IPS DF 4.7 (cell line): ENCODE measurements around the gene KRT31.
"Not testable (repeated sequence)": the region's sequence is repeated elsewhere in the genome, so short reads cannot be mapped to it uniquely, and the experiment has no call there.

Source experiments
- DNase-seq: peaks from one replicate; pipeline ENCODE4 v3.0.0-alpha.2; 2013; ENCODE audit warnings: low spot score; ENCODE audit errors: extremely low read depth

The KRT31 gene

GRCh38 chr17:41390411-41390938 lies 6.9 kb downstream of the KRT31 start:
- DNase-seq, result no peak

GRCh38 chr17:41387670-41388069 lies 9.7 kb downstream of the KRT31 start:
- no peak for DNase-seq

DNA sequence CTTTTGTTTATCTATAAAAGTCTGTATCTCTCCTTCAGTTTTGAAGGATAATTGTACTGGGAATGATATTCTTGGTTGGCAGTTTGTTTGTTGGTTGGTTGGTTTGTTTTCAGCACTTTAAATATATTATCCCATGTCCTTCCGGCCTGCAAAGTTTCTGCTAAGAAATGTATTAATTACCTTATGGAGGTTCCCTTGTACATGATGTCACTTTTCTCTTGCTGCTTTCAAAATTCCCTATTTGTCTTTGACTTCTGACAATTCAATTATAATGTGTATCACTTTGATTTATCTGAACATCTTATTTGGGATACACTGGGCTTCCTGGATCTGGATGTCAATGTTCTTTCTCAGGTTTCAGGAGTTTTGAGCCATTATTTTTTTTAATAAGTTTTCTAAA lies 11.2 kb downstream of the KRT31 start:
- DNase-seq, result no peak

GRCh38 chr17:41383690-41384089 lies 13.7 kb downstream of the KRT31 start:
- DNase-seq, result no peak

DNA sequence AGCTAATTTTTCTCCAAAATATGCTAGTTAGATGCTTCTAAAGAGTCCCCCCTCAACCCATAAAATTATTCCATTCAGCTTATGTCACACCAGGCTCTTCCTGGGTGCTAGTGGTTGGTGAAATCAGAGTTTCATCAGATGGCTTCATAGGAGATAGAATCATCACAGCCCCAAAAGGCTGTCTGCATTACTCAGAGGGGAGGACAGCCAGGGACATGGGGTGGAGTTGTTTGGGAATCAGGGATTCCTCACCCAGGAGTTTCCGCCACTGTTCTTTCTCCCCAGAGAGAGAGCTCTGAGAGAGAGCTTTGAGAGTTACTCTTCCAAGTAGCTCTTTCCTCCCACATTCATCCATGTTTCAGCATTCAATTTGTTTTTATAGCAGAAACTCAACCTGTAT lies 15.0 kb downstream of the KRT31 start:
- DNase-seq, result no peak

GRCh38 chr17:41381943-41382342 lies 15.5 kb downstream of the KRT31 start, which contains the start of gene KRT34:
Gene KRT34 (minus strand): TSS chr17:41382306. CDS start chr17:41382246, 60 bp downstream.
- not testable (repeated sequence) for DNase-seq

- DNase-seq, result not testable (repeated sequence)
Measured at GRCh38 chr17:41380091-41380490, 17.3 kb downstream of the KRT31 start.

DNA sequence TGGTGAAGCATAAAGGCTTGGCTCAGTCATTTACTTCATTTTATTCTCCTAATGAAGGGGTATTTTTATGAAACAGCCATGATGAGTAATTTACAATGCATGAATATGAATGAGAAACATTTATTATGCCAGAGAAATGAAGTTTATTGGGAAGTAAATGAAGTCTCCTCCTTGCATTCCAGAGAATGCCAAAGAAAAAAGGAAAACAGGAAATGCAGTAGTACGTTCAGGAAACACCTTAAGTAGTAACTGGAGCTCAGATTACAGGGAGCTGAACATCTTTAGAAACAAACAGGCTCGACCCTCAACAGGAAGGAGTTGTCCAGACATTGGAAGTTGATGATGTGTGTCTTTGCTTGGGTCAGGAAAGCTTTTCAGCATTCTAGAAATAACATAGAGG lies 19.9 kb downstream of the KRT31 start:
- DNase-seq, result no peak

DNA sequence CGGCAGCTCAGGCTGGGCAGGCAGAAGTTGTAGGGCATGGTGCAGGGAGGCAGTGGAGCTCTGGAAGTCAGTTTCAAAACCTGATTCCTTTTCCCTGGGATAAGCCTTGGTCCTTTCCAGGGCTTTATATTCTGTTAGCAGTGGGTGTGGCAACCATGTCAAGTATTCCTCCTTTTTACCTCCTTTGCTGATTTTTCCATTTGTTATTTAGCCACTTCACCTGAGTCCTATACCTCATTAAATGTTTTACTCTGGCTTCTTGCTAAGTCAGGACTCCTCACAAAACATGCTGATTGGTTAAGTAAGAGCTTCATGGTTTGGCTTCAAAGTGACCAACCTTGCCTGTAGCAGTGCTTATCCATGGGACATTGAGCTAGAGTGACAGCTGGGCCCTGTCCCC lies 27.7 kb downstream of the KRT31 start, which contains the start of gene KRT33B:
KRT33B (minus strand) TSS at position 101 of the 400 bp plus-strand sequence; CDS start at position 38, 63 bp downstream.
- DNase-seq, result no peak

GRCh38 chr17:41369023-41369422 lies 28.4 kb downstream of the KRT31 start:
- no peak for DNase-seq

DNA sequence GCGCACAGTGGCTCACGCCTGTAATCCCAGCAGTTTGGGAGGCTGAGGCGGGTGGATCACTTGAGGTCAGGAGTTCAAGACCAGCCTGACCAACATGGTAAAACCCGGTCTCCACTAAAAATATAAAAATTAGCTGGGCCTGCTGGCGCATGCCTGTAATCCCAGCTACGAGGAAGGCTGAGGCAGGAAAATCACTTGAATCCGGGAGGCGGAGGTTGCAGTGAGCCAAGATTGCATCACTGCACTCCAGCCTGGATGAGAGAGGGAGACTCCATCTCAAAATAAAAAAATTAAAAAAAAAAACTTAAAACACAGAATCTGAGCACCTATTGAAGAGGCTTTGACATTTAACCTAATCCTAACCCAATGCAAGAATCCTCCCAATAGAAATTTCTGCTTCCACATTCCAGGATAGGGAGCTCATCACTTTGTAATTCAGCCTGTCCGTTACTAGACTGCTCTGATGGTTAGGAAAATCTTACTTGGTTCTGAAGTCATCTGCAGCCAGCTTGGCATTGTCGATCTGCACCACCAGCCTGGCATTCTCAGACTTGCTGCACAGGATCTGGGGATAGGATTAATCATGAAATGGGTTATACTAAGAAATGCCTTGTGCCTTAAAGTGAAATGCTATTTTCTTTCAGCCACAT lies 29.9 kb downstream of the KRT31 start:
- DNase-seq, result no peak

DNA sequence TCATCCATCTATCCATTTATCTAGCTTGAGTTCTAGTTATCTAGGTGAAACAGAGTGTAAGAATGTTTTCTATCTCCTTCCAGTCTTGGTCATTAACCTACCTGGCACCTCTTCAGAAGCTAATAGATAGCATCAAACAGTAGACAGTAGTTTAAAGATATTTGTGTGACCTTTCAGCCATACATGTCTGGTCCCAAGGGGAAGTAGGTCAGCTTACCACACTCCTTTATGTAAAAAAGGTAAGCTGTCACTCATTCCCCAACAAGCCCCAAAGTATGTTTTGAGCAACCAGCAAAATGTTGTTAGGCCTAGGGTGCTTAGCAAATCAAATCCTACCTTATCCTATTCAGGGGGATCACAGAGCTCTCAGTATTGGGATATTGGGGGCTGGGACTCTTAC lies 31.3 kb downstream of the KRT31 start:
- DNase-seq, result no peak

DNA sequence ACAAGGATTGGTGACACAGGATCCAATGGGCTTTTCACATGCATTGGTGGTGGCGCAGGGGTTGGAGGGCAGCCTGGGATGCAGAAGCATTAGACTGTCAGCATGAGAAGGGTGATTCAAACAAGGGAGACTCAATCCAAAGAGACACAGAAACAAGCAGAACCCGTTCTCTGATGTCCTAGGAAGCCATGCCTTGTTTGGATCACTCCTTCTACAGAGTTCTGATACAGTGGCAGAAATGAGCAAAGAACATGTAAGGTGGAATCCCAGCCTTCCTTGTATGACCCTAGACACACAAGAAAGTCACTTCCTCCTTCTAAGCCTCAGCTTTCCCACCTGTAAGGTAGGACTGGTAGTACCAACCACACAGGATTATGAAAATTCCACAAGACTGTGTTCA lies 33.5 kb downstream of the KRT31 start:
- no peak for DNase-seq

GRCh38 chr17:41360296-41360995 lies 37.0 kb downstream of the KRT31 start:
- DNase-seq, result no peak

DNA sequence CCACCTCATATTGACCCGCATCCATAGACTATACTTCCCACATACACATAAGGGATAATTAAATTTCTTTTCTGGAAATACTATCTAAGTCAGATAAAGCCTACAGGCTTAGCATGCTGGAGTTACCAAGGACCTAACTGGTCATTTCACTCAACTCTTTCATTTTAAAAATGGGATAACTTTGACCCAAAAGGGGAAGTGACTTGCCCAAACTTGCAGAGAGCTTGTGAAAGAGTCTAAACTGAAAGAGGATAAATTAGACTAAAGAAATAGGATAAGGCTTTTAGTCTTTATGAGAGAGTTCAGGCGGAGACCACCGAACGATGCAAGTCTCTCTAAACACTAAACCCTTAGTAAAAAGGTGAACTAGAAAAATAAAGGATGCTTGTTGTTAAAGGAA lies 42.9 kb downstream of the KRT31 start:
- no peak for DNase-seq

DNA sequence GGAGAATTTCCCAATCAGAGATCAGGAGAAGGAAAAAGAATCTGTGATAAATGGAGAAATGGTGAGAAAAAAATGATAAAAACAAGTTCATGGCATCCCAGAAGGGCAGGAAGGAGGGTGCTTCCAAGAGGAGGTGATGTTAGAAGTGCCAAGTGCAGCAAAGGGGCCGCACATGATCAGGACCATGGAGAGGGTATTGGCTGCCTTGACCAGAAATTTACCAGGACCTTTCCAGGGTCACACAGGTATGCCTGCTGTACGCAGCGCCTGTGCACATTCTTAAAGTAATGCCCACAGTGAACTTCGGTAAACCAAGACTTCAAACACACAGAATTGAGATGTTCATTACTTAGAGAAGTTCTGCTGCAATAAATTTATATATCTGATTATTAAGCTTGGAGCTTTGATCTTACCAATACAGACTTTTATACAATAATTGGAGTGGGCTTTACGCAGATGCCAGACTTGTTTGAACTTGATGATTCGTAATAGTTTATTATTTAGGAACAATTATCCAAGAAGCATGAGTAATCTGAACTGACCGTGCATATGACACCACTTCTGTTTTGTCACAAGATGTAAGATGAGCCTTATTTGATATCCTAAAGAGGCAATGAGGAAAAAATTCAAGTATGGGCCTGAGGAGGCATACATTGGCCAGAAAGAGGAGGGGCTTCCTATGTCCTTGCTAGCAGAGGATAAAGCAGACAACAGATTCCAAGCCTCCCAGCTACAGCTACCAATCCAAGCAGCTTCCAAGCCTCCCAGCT lies 44.6 kb downstream of the KRT31 start:
- DNase-seq, result no peak

- DNase-seq, result no peak
Measured at GRCh38 chr17:41351177-41351576, 46.2 kb downstream of the KRT31 start.

- not testable (repeated sequence) for DNase-seq
Measured at GRCh38 chr17:41350381-41350878, 47.0 kb downstream of the KRT31 start, which contains the start of gene KRT33A. Gene KRT33A (minus strand): TSS chr17:41350828. CDS start chr17:41350767, 61 bp downstream.

DNA sequence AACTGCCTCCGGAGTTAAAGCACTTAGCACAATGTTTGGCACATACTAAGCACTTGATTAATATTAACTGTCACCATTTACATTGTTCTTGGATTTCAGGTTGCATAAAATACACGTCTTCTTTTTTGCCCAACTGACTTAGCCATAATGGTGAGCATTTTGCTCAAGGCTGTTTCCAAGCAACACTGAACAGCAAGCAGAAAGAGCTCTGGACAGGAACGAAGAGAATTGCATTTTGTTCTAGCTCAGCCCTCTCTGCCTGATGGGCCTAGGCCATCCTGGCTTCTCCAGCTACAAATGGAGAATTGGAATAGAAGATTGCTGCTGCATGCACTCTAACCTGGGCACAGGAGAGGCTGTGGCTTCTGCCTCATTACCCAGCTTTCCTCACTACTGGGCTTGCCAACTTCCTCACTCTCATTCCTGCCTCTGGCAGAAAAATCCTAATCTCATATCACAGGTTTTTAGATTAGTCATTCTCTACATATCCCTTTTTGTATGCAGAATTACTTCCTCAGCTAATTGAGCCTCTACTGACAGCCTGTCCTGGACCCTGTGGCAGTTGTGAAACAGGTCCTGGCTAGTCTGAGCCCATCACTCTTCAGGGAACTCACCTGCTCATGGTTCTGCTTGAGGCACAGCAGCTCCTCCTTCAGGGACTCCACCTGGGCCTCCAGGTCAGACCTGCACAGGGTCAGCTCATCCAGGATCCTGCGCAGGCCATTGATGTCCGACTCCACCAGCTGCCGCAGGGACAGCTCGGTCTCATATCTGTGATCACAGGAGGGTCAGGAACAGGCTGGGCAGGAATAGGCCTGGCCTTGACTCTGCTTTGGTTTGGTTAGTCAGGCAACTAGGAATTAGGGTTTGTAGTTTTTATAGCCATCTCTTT lies 49.3 kb downstream of the KRT31 start:
- no peak for DNase-seq

- not testable (repeated sequence) for DNase-seq
Measured at GRCh38 chr17:41346421-41346820, 51.0 kb downstream of the KRT31 start.

DNA sequence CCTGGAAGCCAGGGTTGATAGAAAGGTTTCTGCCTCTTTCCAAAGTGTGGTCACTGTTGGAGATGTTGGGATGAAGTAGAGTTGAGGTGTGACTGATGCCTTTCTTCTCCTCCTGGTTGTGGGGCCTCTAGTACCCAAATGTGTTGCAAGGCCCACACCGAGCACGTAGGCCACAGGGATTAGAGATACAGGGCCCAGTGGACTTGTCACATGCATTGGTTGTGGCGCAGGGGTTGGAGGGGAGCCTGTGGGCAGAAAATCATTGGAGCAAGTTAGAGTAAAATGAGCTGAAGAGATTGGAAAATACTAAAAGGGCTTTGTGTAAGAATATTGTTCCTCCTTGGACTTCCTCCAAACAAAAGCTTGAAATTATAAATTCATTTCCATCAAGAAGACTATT lies 51.4 kb downstream of the KRT31 start:
- DNase-seq, result no peak
